Activated naive CD4-positive, alpha-beta T cell treated with anti-CD3 and anti-CD28 coated beads for 36 hours (primary cell): ENCODE results near the gene TIMM10B. TPM values are rescaled to one million over a fixed set of nuclear protein-coding genes. Genes with fewer than 3 reads are reported as not detected.
"Not testable (repeated sequence)": the region's sequence is repeated elsewhere in the genome, so short reads cannot be mapped to it uniquely, and the experiment has no call there.

Experiments
- CTCF ChIA-PET: fragments of 350-600 bp; sonication (Branson Sonifier 250); formaldehyde crosslinking; loops from one replicate; lab custom pipeline; 2021; ENCODE audit warnings: antibody characterized with exemption; lab: Charles Lee
- DNase-seq: peaks from one replicate; pipeline ENCODE4 v3.0.0-alpha.2; 2020
- H3K27ac Mint-ChIP-seq: one replicate; pipeline ENCODE4 v1.8.0; 2021; ENCODE audit warnings: mild to moderate bottlenecking, mixed read lengths
- H3K27me3 Mint-ChIP-seq: one replicate; pipeline ENCODE4 v1.8.0; 2021; ENCODE audit warnings: low read depth, mixed read lengths
- H3K36me3 Mint-ChIP-seq: one replicate; pipeline ENCODE4 v1.8.0; 2021; ENCODE audit warnings: low read depth, mixed read lengths
- H3K4me1 Mint-ChIP-seq: one replicate; pipeline ENCODE4 v1.8.0; 2021; ENCODE audit warnings: low read depth, mixed read lengths
- H3K4me3 Mint-ChIP-seq: one replicate; pipeline ENCODE4 v1.8.0; 2021; ENCODE audit warnings: mild to moderate bottlenecking, moderate library complexity, mixed read lengths
- H3K9me3 Mint-ChIP-seq: one replicate; pipeline ENCODE4 v1.8.0; 2021; ENCODE audit warnings: mixed read lengths
- intact Hi-C: fragments of 100-400 bp; cut with micrococcal nuclease; formaldehyde crosslinking; loops from one replicate; pipeline ENCODE4 v1.15.1; 2023
- total RNA-seq, 2 experiments: library from RNA; stranded (reverse); gene quantifications; one replicate each; pipeline ENCODE4 v1.2.3, GENCODE V29; 2021

Gene TIMM10B
- total RNA-seq, 2 experiments from 2014 or later = 35.1 to 41.7 TPM

- CTCF ChIA-PET = interaction anchor here (0.9 to 1.9 kb wide), 2 partner anchors 9 to 15 kb away, joined by 3 to 7 read pairs; no protein-coding TSS in a partner anchor
- not testable (repeated sequence) for H3K27me3 Mint-ChIP-seq
- intact Hi-C loops = loop anchor here (5.0 kb wide), 2 partner anchors 145 to 200 kb away; partner anchors contain the start of gene CAVIN3
Measured at GRCh38 chr11:6521946-6522345, 40.6 kb downstream of the TIMM10B start.

GRCh38 chr11:6523253-6523652, 42.0 kb downstream of the TIMM10B start:
- CTCF ChIA-PET = interaction anchor here (0.6 to 2.3 kb wide), 3 partner anchors 8 to 18 kb away, joined by 3 to 9 read pairs (median 7); no protein-coding TSS in a partner anchor
- peak overlapping the region; percentile 48 for H3K27ac Mint-ChIP-seq
- no peaks in the 10 kb centered on the region for H3K9me3 Mint-ChIP-seq
- no peak overlapping the region for H3K4me3 Mint-ChIP-seq
- peaks cover 25% of the 10 kb centered on the region for H3K36me3 Mint-ChIP-seq
- intact Hi-C loops = loop anchor here (5.0 kb wide), 2 partner anchors 146 to 201 kb away; partner anchors contain the start of gene CAVIN3
- H3K4me1 Mint-ChIP-seq = peaks cover 46% of the 10 kb centered on the region
- H3K27me3 Mint-ChIP-seq = no peaks in the 10 kb centered on the region
- DNase-seq = no peak

More at GRCh38 chr11:6521946-6522345, 40.6 kb downstream of the TIMM10B start:
- H3K36me3 Mint-ChIP-seq = peaks cover 24% of the 10 kb centered on the region
- H3K4me1 Mint-ChIP-seq = peaks cover 40% of the 10 kb centered on the region
- H3K9me3 Mint-ChIP-seq, H3K27ac Mint-ChIP-seq, DNase-seq, H3K4me3 Mint-ChIP-seq: not testable (repeated sequence)

- Mint-ChIP-seq H3K4me3 (peak overlapping the region; percentile 62), H3K27ac (peak overlapping the region; percentile 85), H3K36me3 (peaks cover 18% of the 10 kb centered on the region), H3K9me3 (no peaks in the 10 kb centered on the region), H3K27me3 (no peaks in the 10 kb centered on the region), H3K4me1 (peaks cover 50% of the 10 kb centered on the region)
- DNase-seq = no peak
- intact Hi-C loops = loop anchor here (1.0 kb wide), 2 partner anchors 77 to 157 kb away; partner anchors contain the start of genes ILK, MRPL17 and RRP8
- CTCF ChIA-PET = interaction anchor here (0.6 to 1.3 kb wide), 6 partner anchors 9 to 223 kb away, joined by 3 to 5 read pairs (median 3); partner anchors contain the start of gene MRPL17
Measured at GRCh38 chr11:6526411-6527135, 45.3 kb downstream of the TIMM10B start.

GRCh38 chr11:6529266-6529665, 48.0 kb downstream of the TIMM10B start:
- Mint-ChIP-seq H3K4me1 (peaks cover 35% of the 10 kb centered on the region), H3K27me3 (no peaks in the 10 kb centered on the region), H3K4me3 (no peak overlapping the region), H3K9me3 (no peaks in the 10 kb centered on the region), H3K36me3 (peaks cover 13% of the 10 kb centered on the region), H3K27ac (no peak overlapping the region)
- CTCF ChIA-PET = interaction anchor here (0.6 to 1.6 kb wide), 8 partner anchors 10 to 225 kb away, joined by 3 to 5 read pairs (median 3); partner anchors contain the start of gene MRPL17
- intact Hi-C loops = no loop called here
- DNase-seq = no peak

GRCh38 chr11:6530848-6531247, 49.5 kb downstream of the TIMM10B start:
- H3K36me3 Mint-ChIP-seq = peaks cover 8% of the 10 kb centered on the region
- H3K27ac Mint-ChIP-seq = peak overlapping the region; percentile 14
- intact Hi-C loops = loop anchor here (1.0 kb wide), 6 partner anchors 50 to 226 kb away; partner anchors contain the start of genes ARFIP2, MRPL17, TAF10 and TIMM10B

GRCh38 chr11:6531267-6531752, 50.0 kb downstream of the TIMM10B start:
- Mint-ChIP-seq H3K9me3 (no peaks in the 10 kb centered on the region), H3K27ac (no peak overlapping the region), H3K4me1 (peaks cover 16% of the 10 kb centered on the region), H3K4me3 (no peak overlapping the region), H3K27me3 (no peaks in the 10 kb centered on the region), H3K36me3 (peaks cover 6% of the 10 kb centered on the region)
- peak; percentile 24 for DNase-seq
- CTCF ChIA-PET = interaction anchor here (0.5 to 2.4 kb wide), 40 partner anchors 9 to 245 kb away, joined by 3 to 15 read pairs (median 4); partner anchors contain the start of genes ARFIP2, MRPL17 and TIMM10B
- intact Hi-C loops = loop anchor here (1.0 kb wide), 6 partner anchors 50 to 226 kb away; partner anchors contain the start of genes ARFIP2, MRPL17, TAF10 and TIMM10B

More at GRCh38 chr11:6530848-6531247, 49.5 kb downstream of the TIMM10B start:
- peaks cover 20% of the 10 kb centered on the region for H3K4me1 Mint-ChIP-seq
- H3K9me3 Mint-ChIP-seq = no peaks in the 10 kb centered on the region
- DNase-seq = no peak
- H3K27me3 Mint-ChIP-seq = no peaks in the 10 kb centered on the region
- no peak overlapping the region for H3K4me3 Mint-ChIP-seq
- CTCF ChIA-PET = interaction anchor here (0.6 to 2.4 kb wide), 39 partner anchors 8 to 246 kb away, joined by 3 to 15 read pairs (median 4); partner anchors contain the start of genes ARFIP2, MRPL17 and TIMM10B

Other genes with a start within 250 kb of the TIMM10B start
- 10 to 100 TPM; 13.0 to 13.1 TPM for gene FHIP1B, start 246.9 kb upstream of the TIMM10B start, total RNA-seq
- under 1 TPM; 0.10 to 0.12 TPM for gene CNGA4, start 242.4 kb upstream of the TIMM10B start, total RNA-seq
- not detected for gene CCKBR, start 221.7 kb upstream of the TIMM10B start, total RNA-seq
- 1 to 10 TPM; 1.1 to 1.5 TPM for gene CAVIN3, start 161.0 kb upstream of the TIMM10B start, total RNA-seq
- gene SMPD1, start 91.0 kb upstream of the TIMM10B start, total RNA-seq = 10 to 100 TPM; 24.5 to 27.5 TPM
- 10 to 100 TPM; 44.5 to 45.1 TPM for gene APBB1, start 62.4 kb upstream of the TIMM10B start, total RNA-seq
- gene HPX, start 40.5 kb upstream of the TIMM10B start, total RNA-seq = under 1 TPM in 1 of 2 experiments, not detected in 1; 0.64 TPM
- 1 to 10 TPM; 7.7 to 9.4 TPM for gene TRIM3, start 7.6 kb upstream of the TIMM10B start, total RNA-seq
- gene ARFIP2, start 170 bp upstream of the TIMM10B start, total RNA-seq = 10 to 100 TPM; 33.5 to 37.9 TPM
- gene DNHD1, start 15.8 kb downstream of the TIMM10B start, total RNA-seq = 10 to 100 TPM; 18.2 to 19.3 TPM
- gene RRP8, start 122.1 kb downstream of the TIMM10B start, total RNA-seq = 10 to 100 TPM; 31.9 to 33.5 TPM
- gene ILK, start 122.3 kb downstream of the TIMM10B start, total RNA-seq = 10 to 100 TPM; 65.2 to 65.7 TPM
- gene TAF10, start 130.7 kb downstream of the TIMM10B start, total RNA-seq = 100 to 1,000 TPM; 151 to 156 TPM
- gene TPP1, start 137.9 kb downstream of the TIMM10B start, total RNA-seq = 10 to 100 TPM; 25.7 to 28.5 TPM
- under 1 TPM; 0.79 to 0.88 TPM for gene DCHS1, start 174.3 kb downstream of the TIMM10B start, total RNA-seq
- 100 to 1,000 TPM in 1 of 2 experiments, 10 to 100 TPM in 1; 99.7 to 102 TPM for gene MRPL17, start 201.8 kb downstream of the TIMM10B start, total RNA-seq